Trophoblast cell (in vitro differentiated cells and primary cell): Measurements from ENCODE around the gene KRT78.

ENCODE experiments used
- DNase-seq, 2 donors: peaks; one replicate each; pipeline ENCODE4 v3.0.0-alpha.2; 2016
- H2AFZ ChIP-seq: 2 replicates; pipeline ENCODE4 v1.6.1; 2013; ENCODE audit warnings: low read length, moderate library complexity, mild to moderate bottlenecking; ENCODE audit not compliant: insufficient read depth, poor library complexity
- H2AK5ac ChIP-seq: 2 replicates; pipeline ENCODE4 v1.6.1; 2013; ENCODE audit warnings: mild to moderate bottlenecking, low read length
- H2BK120ac ChIP-seq: 2 replicates; pipeline ENCODE4 v1.6.1; 2013; ENCODE audit warnings: low read length, mild to moderate bottlenecking, moderate library complexity; ENCODE audit not compliant: insufficient read depth, poor library complexity
- H2BK12ac ChIP-seq: 2 replicates; pipeline ENCODE4 v1.6.1; 2013; ENCODE audit warnings: mild to moderate bottlenecking, low read length, moderate library complexity
- H2BK5ac ChIP-seq: 2 replicates; pipeline ENCODE4 v1.6.1; 2013; ENCODE audit warnings: low read length, low read depth, moderate library complexity, mild to moderate bottlenecking; ENCODE audit not compliant: poor library complexity
- H3K14ac ChIP-seq: 2 replicates; pipeline ENCODE4 v1.6.1; 2013; ENCODE audit warnings: mild to moderate bottlenecking, low read length
- H3K18ac ChIP-seq: 2 replicates; pipeline ENCODE4 v1.6.1; 2013; ENCODE audit warnings: mild to moderate bottlenecking, low read length
- H3K23ac ChIP-seq: 2 replicates; pipeline ENCODE4 v1.6.1; 2013; ENCODE audit warnings: low read length
- H3K27ac ChIP-seq: 2 replicates; pipeline ENCODE4 v1.5.1; 2013; ENCODE audit warnings: low read depth, mild to moderate bottlenecking, inconsistent platforms, low read length, moderate library complexity
- H3K27me3 ChIP-seq: 2 replicates; pipeline ENCODE4 v1.6.1; 2013; ENCODE audit warnings: inconsistent platforms, mild to moderate bottlenecking, low read length, moderate library complexity; ENCODE audit not compliant: insufficient read depth
- H3K36me3 ChIP-seq, 2 experiments: 1 replicate in 1 of 2; 2 replicates in 1 of 2; pipeline ENCODE4 v1.6.1; 2013; ENCODE audit warnings: low read length in 2 of 2, mild to moderate bottlenecking in 2 of 2, moderate library complexity in 1 of 2; ENCODE audit not compliant: insufficient read depth in 2 of 2, control insufficient read depth in 1 of 2
- H3K4ac ChIP-seq: 2 replicates; pipeline ENCODE4 v1.6.1; 2013; ENCODE audit warnings: low read depth, mild to moderate bottlenecking, low read length, moderate library complexity
- H3K4me1 ChIP-seq, 2 experiments: 1 replicate in 1 of 2; 2 replicates in 1 of 2; pipeline ENCODE4 v1.6.1; 2013; ENCODE audit warnings: low read length in 2 of 2, mild to moderate bottlenecking in 2 of 2, moderate library complexity in 1 of 2; ENCODE audit not compliant: insufficient read depth in 2 of 2, control insufficient read depth in 1 of 2
- H3K4me2 ChIP-seq: 2 replicates; pipeline ENCODE4 v1.6.1; 2013; ENCODE audit warnings: inconsistent platforms, mild to moderate bottlenecking, low read length, moderate library complexity
- H3K4me3 ChIP-seq: 2 replicates; pipeline ENCODE4 v1.5.1; 2013; ENCODE audit warnings: mild to moderate bottlenecking, low read depth, low read length, inconsistent platforms
- H3K79me1 ChIP-seq: one replicate; pipeline ENCODE4 v1.6.1; 2013; ENCODE audit warnings: low read length
- H3K79me2 ChIP-seq: 2 replicates; pipeline ENCODE4 v1.6.1; 2013; ENCODE audit warnings: low read length, mild to moderate bottlenecking; ENCODE audit not compliant: control insufficient read depth, insufficient read depth, poor library complexity
- H3K9ac ChIP-seq: 2 replicates; pipeline ENCODE4 v1.6.1; 2013; ENCODE audit warnings: mild to moderate bottlenecking, low read length
- H3K9me3 ChIP-seq: 2 replicates; pipeline ENCODE4 v1.6.1; 2013; ENCODE audit warnings: low read depth, mild to moderate bottlenecking, control low read depth, inconsistent platforms, low read length; ENCODE audit not compliant: insufficient read depth
- H4K12ac ChIP-seq: 2 replicates; pipeline ENCODE4 v1.6.1; 2013; ENCODE audit warnings: low read depth, mild to moderate bottlenecking, low read length, moderate library complexity
- H4K8ac ChIP-seq: 2 replicates; pipeline ENCODE4 v1.6.1; 2013; ENCODE audit warnings: low read depth, mild to moderate bottlenecking, low read length, moderate library complexity
- H4K91ac ChIP-seq: one replicate; pipeline ENCODE4 v1.6.1; 2013; ENCODE audit warnings: low read depth, mild to moderate bottlenecking, low read length, moderate library complexity
- WGBS: extraction: QIAGEN DNeasy Blood & Tissue Kit; methylation state at CpG from one replicate; pipeline ENCODE4 v1.1.7; 2013; ENCODE audit warnings: missing lambda C conversion rate; ENCODE audit not compliant: insufficient read length, insufficient coverage; ENCODE audit errors: extremely low coverage; 5-methylcytosine and 5-hydroxymethylcytosine counted together

KRT78 gene

DNA sequence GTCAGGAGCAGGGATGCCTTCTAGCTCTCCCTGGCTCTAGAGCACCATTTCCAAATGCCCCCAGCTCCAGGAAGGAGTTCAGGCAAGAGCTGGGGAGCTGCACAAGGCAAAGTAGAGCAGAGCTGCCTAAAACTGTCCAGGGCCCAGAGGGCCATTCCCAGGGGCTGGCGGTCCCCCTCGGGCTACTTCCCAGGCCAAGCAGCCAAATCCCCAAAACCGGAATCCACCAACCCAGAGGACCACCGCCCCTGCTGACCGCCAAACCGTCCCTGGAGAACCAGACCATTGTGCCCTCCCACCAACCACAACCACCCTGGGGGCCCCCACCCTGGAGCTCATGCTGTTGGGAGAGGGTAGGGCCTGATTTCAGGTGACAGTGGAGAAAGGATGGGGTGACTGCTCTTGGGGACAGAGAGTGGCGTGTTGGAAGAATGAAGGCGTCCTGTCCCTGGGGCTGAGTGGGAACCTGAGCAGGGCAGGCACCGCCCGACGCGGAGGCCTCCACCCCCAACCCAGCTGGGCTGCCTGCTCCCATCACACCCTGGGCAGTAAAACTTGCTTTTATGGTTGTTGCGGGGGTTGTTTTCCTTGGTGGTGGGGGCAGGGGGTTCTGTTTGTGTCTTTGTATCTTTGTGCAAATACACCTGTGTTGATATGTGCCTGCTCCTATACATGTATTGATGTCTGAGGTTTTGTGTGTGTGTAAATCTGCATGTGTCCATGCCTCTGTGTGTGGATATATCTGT, 24.0 kb upstream of the KRT78 start:
- H3K4me1 ChIP-seq, result peaks cover 39 to 43% of the 10 kb centered on the region in 2 experiments
- no CpG with 5 or more reads among the region's 13 CpGs for WGBS
- no peak overlapping the region for H2AFZ ChIP-seq
- no peak overlapping the region for H4K8ac ChIP-seq
- H3K18ac ChIP-seq, result peak overlapping the region; percentile 56
- H3K79me2 ChIP-seq, result peaks cover 4% of the 10 kb centered on the region
- H3K4ac ChIP-seq, result peak overlapping the region; percentile 4
- peak overlapping the region; percentile 7 for H2BK5ac ChIP-seq
- no peak overlapping the region for H3K27ac ChIP-seq
- H2BK12ac ChIP-seq, result peak overlapping the region; percentile 92
- H3K4me3 ChIP-seq, result no peak overlapping the region
- no peak overlapping the region for H3K4me2 ChIP-seq
- H4K12ac ChIP-seq, result no peak overlapping the region
- peaks cover 37% of the 10 kb centered on the region for H3K79me1 ChIP-seq
- H2AK5ac ChIP-seq, result peak overlapping the region; percentile 49
- H3K36me3 ChIP-seq, result no peaks in the 10 kb centered on the region
- no peak overlapping the region for H3K23ac ChIP-seq
- peaks cover 1% of the 10 kb centered on the region for H3K9me3 ChIP-seq
- H3K27me3 ChIP-seq, result no peaks in the 10 kb centered on the region
- H4K91ac ChIP-seq, result peak overlapping the region; percentile 94
- DNase-seq, result no peak
- H2BK120ac ChIP-seq, result peak overlapping the region; percentile 66
- H3K14ac ChIP-seq, result peak overlapping the region; percentile 35
- H3K9ac ChIP-seq, result no peak overlapping the region

DNA sequence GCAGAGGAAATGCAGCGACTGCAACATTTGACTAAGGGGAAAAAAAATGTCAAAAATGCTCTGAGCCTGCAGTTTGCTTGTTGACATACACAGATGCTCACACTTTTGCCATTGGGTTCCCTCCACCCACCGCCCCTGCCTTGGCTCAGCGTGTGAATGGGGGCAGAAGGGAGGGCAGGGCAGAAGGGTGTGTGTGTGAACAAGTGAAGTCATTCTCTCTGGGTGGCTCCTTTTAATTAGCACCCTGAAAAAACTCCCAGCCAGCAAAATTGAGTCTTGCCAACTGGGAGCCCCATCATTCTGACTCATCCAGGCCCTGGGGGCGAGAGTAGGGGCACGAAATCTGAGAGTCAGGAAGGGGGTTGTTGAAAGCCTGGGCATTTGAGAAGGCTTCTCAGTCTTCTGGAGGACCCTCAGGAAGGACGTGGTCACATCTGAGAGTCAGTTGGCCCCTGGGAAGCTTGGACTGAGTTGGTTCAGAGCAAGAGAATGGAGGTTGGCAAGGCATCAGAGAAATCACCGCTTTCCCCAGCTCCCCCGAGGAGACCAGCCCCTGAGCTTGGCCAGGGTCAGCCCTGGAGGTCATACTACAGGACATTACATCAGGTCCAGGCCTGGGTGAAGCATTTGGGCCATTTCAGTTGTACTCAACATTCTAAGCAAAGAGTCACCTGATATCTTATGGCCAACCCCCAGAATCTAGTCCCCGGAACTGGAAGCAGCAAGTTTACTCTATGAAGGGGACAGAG, 22.7 kb upstream of the KRT78 start:
- no peak overlapping the region for H2AFZ ChIP-seq
- no peak overlapping the region for H4K12ac ChIP-seq
- peak overlapping the region; percentile 16 for H3K4me2 ChIP-seq
- H3K14ac ChIP-seq, result peak overlapping the region; percentile 38
- peaks cover 39 to 40% of the 10 kb centered on the region in 2 experiments for H3K4me1 ChIP-seq
- peak overlapping the region; percentile 77 for H3K27ac ChIP-seq
- peak overlapping the region; percentile 94 for H4K91ac ChIP-seq
- peaks cover 4% of the 10 kb centered on the region for H3K79me2 ChIP-seq
- H3K18ac ChIP-seq, result peak overlapping the region; percentile 45
- H3K9ac ChIP-seq, result no peak overlapping the region
- H3K36me3 ChIP-seq, result no peaks in the 10 kb centered on the region
- H4K8ac ChIP-seq, result no peak overlapping the region
- peaks cover 37% of the 10 kb centered on the region for H3K79me1 ChIP-seq
- no CpG with 5 or more reads among the region's 9 CpGs for WGBS
- H3K9me3 ChIP-seq, result peaks cover 1% of the 10 kb centered on the region
- H3K4me3 ChIP-seq, result no peak overlapping the region
- no peaks in the 10 kb centered on the region for H3K27me3 ChIP-seq
- H2BK12ac ChIP-seq, result peak overlapping the region; percentile 97
- H3K4ac ChIP-seq, result no peak overlapping the region
- peak overlapping the region; percentile 64 for H2BK5ac ChIP-seq
- peak overlapping the region; percentile 76 for H2BK120ac ChIP-seq
- peak overlapping the region; percentile 52 for H2AK5ac ChIP-seq
- no peak overlapping the region for H3K23ac ChIP-seq
- peak; percentile 63 to 88 for DNase-seq

DNA sequence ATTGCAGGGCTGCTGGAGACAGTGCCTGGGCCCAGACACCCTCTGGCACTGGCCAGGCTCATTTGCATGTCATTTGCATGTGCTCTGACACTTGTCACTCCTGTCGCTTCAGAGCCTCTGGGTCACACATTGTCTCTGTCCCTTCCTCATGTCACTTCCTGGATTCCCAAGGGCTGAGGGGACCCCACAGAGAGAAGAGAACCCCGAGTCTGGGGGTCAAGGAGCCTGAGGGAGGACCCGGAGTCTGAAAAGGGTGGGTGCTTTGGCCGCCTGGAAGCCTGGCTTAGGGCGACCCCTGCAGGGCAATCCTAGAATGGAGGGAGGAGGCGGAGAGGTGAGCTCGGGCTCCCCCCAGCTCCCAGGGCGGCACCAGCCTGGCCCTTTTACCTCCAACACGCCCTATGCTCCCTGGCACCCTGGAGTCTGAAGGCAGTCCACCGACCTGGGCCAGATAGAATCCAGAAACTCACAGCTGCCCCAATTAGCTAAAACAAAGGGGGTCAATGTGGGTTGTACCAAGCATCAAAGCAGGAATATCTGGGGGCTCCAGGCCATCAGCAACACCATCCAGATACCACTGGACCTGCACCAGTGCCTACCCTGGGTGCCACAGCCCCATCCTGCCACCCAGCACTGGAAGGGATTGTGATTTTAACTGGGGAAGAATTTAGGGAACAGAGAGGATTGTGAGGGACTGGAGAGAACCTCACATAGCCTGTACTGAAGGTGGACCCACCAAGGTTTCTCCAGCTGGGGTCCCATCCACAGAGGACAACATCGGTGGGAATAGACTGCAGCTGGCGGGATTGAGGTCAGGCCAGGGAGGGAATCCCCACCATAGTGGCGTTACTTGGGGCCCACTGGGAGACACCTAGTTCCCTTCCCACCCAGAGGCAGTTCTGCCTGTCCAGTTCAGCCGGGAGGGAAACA, 21.8 kb upstream of the KRT78 start:
- peak overlapping the region; percentile 97 for H2BK12ac ChIP-seq
- WGBS, result no CpG with 5 or more reads among the region's 14 CpGs
- H3K27ac ChIP-seq, result peak overlapping the region; percentile 77
- peak overlapping the region; percentile 25 for H2AFZ ChIP-seq
- no peak overlapping the region for H3K9ac ChIP-seq
- peak overlapping the region; percentile 69 for H4K8ac ChIP-seq
- no peak overlapping the region for H3K4me3 ChIP-seq
- peak overlapping the region; percentile 78 for H2BK5ac ChIP-seq
- peak overlapping the region; percentile 88 for H3K14ac ChIP-seq
- peak overlapping the region; percentile 28 for H3K4ac ChIP-seq
- peaks cover 37% of the 10 kb centered on the region for H3K79me1 ChIP-seq
- H2BK120ac ChIP-seq, result peak overlapping the region; percentile 75
- peaks cover 1% of the 10 kb centered on the region for H3K9me3 ChIP-seq
- H3K36me3 ChIP-seq, result no peaks in the 10 kb centered on the region
- peak in 1 of 2 donors; percentile 65 for DNase-seq
- peaks cover 39 to 40% of the 10 kb centered on the region in 2 experiments for H3K4me1 ChIP-seq
- no peaks in the 10 kb centered on the region for H3K27me3 ChIP-seq
- H2AK5ac ChIP-seq, result peak overlapping the region; percentile 75
- H3K18ac ChIP-seq, result peak overlapping the region; percentile 90
- H3K4me2 ChIP-seq, result peak overlapping the region; percentile 29
- peak overlapping the region; percentile 94 for H4K91ac ChIP-seq
- no peak overlapping the region for H3K23ac ChIP-seq
- peak overlapping the region; percentile 37 for H4K12ac ChIP-seq
- H3K79me2 ChIP-seq, result peaks cover 4% of the 10 kb centered on the region

DNA sequence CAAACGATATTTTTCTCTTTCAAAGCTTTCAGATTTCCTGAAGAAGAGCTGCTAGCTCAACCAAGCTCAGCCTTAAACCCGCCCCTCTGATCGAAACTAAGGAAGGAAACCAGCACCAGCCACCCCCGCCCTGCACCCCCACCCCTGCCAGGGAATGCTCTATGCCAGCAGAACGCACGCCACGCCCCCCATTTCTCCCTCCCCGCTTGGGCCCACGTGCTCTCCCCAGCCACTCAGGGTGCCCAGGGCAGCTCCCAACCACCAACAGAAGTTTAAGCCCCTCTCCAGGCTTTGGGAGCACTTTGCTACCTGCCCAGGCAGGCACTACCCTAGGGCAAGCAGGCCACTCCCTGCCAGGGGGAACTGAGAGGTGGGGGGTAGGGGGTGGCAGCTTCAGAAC, 18.8 kb upstream of the KRT78 start:
- Histone ChIP-seq H3K23ac (no peak overlapping the region), H2BK120ac (no peak overlapping the region), H4K91ac (no peak overlapping the region), H4K12ac (no peak overlapping the region), H3K79me1 (peaks cover 19% of the 10 kb centered on the region), H3K79me2 (peaks cover 2% of the 10 kb centered on the region), H2AFZ (no peak overlapping the region), H3K14ac (no peak overlapping the region), H3K9ac (no peak overlapping the region), H3K4me2 (no peak overlapping the region), H3K4ac (no peak overlapping the region), H2BK12ac (no peak overlapping the region), H3K36me3 (no peaks in the 10 kb centered on the region), H3K4me3 (no peak overlapping the region), H2BK5ac (no peak overlapping the region), H3K18ac (no peak overlapping the region), H3K27ac (no peak overlapping the region), H3K4me1 (peaks cover 25 to 27% of the 10 kb centered on the region in 2 experiments), H3K9me3 (peaks cover 1% of the 10 kb centered on the region), H4K8ac (no peak overlapping the region), H3K27me3 (no peaks in the 10 kb centered on the region), H2AK5ac (no peak overlapping the region)
- no peak for DNase-seq
- WGBS, result no CpG with 5 or more reads among the region's 9 CpGs
